CD4-positive, alpha-beta T cell treated with Interleukin-6 for 4 hours (primary cell): Measurements from ENCODE around the gene MFSD6.
"Not testable (repeated sequence)": the region's sequence is repeated elsewhere in the genome, so short reads cannot be mapped to it uniquely, and the experiment has no call there.

Experiments used
- DNase-seq: peaks from one replicate; pipeline ENCODE4 v3.0.0-alpha.2; 2020; ENCODE audit warnings: mixed read lengths

Gene MFSD6

GRCh38 chr2:190406805-190407204 lies 1.4 kb upstream of the MFSD6 start:
- no peak for DNase-seq

GRCh38 chr2:190407246-190407661 lies 901 bp upstream of the MFSD6 start:
- DNase-seq: peak; percentile 51

GRCh38 chr2:190408538-190409271 lies 550 bp downstream of the MFSD6 start:
- DNase-seq: peak; percentile 84

GRCh38 chr2:190409616-190410015 lies 1.5 kb downstream of the MFSD6 start:
- no peak for DNase-seq

- no peak for DNase-seq
Observed at GRCh38 chr2:190410166-190410565, 2.0 kb downstream of the MFSD6 start.

- DNase-seq: no peak
Observed at GRCh38 chr2:190412966-190413365, 4.8 kb downstream of the MFSD6 start.

GRCh38 chr2:190413421-190413820 lies 5.3 kb downstream of the MFSD6 start:
- no peak for DNase-seq

GRCh38 chr2:190415251-190415650 lies 7.1 kb downstream of the MFSD6 start:
- DNase-seq: no peak

- DNase-seq: no peak
Observed at GRCh38 chr2:190415794-190416775, 7.9 kb downstream of the MFSD6 start.

- no peak for DNase-seq
Observed at GRCh38 chr2:190417045-190417842, 9.1 kb downstream of the MFSD6 start.

GRCh38 chr2:190418727-190419126 lies 10.6 kb downstream of the MFSD6 start:
- no peak for DNase-seq

GRCh38 chr2:190420801-190421200 lies 12.6 kb downstream of the MFSD6 start:
- DNase-seq: no peak

- DNase-seq: no peak
Observed at GRCh38 chr2:190425221-190425866, 17.2 kb downstream of the MFSD6 start.

GRCh38 chr2:190425883-190426658 lies 17.9 kb downstream of the MFSD6 start:
- DNase-seq: no peak

- DNase-seq: not testable (repeated sequence)
Observed at GRCh38 chr2:190430866-190431265, 22.7 kb downstream of the MFSD6 start.

- no peak for DNase-seq
Observed at GRCh38 chr2:190431907-190432306, 23.8 kb downstream of the MFSD6 start.

GRCh38 chr2:190432567-190433231 lies 24.5 kb downstream of the MFSD6 start:
- no peak for DNase-seq

- DNase-seq: no peak
Observed at GRCh38 chr2:190435031-190435670, 27.0 kb downstream of the MFSD6 start.

- DNase-seq: no peak
Observed at GRCh38 chr2:190436557-190436956, 28.4 kb downstream of the MFSD6 start.

- DNase-seq: no peak
Observed at GRCh38 chr2:190440113-190440512, 32.0 kb downstream of the MFSD6 start.

- DNase-seq: no peak
Observed at GRCh38 chr2:190441564-190441963, 33.4 kb downstream of the MFSD6 start.
